ENCODE results near the gene FKBP6. TPM values are rescaled to one million over a fixed set of nuclear protein-coding genes. Genes with fewer than 3 reads are reported as not detected.
"Not testable (repeated sequence)": the region's sequence is repeated elsewhere in the genome, so short reads cannot be mapped to it uniquely, and the experiment has no call there.

Gene FKBP6, protein sequence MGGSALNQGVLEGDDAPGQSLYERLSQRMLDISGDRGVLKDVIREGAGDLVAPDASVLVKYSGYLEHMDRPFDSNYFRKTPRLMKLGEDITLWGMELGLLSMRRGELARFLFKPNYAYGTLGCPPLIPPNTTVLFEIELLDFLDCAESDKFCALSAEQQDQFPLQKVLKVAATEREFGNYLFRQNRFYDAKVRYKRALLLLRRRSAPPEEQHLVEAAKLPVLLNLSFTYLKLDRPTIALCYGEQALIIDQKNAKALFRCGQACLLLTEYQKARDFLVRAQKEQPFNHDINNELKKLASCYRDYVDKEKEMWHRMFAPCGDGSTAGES
- 0.60 TPM for polyA plus RNA-seq (ENCODE audit: insufficient read length)
- long read RNA-seq, donor 1, partial matches to known transcripts = 10 of 10 reads
- long read RNA-seq, donor 1, other reads (novel, unspliced or antisense) = 0 of 10 reads
- long read RNA-seq, donor 2 = 0 reads
- long read RNA-seq, donor 3 = 0 reads
- long read RNA-seq, donor 4 = 0 reads
- long read RNA-seq, donor 5, partial matches to known transcripts = 9 of 9 reads
- long read RNA-seq, donor 5, other reads (novel, unspliced or antisense) = 0 of 9 reads
- long read RNA-seq, donor 6 = 0 reads
- long read RNA-seq, donor 7 = 0 reads
- long read RNA-seq, donor 8 = 0 reads

GRCh38 chr7:73327922-73328321 lies at the start of gene FKBP6, which contains the start of gene TRIM50:
Gene FKBP6 (plus strand): TSS chr7:73328161. CDS start chr7:73328429, 268 bp downstream.
Gene TRIM50 (minus strand): TSS chr7:73328082. CDS start chr7:73324787, 3,295 bp downstream.
- DNase-seq = not testable (repeated sequence)

DNA sequence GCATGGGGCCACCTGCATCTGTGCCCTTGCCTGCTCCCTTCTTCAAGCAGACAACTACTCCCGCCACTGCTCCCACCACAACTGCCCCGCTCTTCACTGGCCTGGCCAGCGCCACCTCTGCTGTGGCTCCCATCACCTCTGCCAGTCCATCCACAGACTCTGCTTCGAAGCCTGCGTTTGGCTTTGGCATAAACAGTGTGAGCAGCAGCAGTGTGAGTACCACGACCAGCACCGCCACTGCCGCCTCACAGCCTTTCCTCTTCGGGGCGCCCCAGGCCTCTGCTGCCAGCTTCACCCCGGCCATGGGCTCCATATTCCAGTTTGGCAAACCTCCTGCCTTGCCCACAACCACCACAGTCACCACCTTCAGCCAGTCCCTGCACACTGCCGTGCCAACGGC lies 30.7 kb upstream of the FKBP6 start:
- not testable (repeated sequence) for DNase-seq

- not testable (repeated sequence) for DNase-seq
These were observed 30.3 kb upstream of the FKBP6 start for GRCh38 chr7:73297706-73298105.

DNA sequence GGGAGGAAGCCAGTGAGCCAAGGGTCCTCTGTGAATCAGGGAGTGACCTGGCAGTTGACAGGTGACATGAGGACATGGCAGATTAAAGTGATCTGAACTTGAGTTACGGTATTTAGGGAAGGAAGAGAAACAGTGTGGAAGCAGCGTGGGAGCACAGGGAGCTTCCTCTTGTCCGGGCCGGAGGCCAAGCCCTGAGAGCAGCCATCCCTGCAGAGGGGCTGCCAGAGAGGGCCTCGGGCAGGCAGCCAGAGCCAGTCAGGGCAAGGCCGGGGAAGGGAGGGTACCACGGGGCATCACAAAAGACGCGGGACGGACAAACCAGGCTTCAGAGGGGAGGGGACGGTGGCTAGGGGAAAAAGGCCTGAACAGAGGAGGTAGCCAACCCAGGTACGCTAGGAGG lies 28.1 kb upstream of the FKBP6 start:
- not testable (repeated sequence) for DNase-seq

DNA sequence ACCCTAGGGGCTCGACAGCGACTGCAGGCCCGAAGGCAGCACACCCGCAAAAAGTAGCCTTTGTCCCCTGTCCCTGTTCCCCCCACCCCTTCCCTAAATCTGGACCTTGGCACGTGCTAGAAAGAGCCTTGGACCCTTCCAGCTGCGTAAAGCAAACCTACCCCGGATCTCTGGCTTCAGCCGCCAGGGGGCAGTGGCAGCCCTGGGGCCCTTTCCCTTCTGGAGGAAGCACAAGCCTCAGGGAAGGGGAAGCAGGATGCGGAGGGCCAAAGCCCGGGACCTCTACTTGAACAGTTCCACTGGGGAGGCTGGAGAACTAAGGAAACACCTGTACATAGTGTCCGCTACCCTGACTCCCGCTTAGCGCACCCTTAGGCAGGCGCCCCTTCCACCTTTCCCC lies 26.9 kb upstream of the FKBP6 start:
- DNase-seq = not testable (repeated sequence)

DNA sequence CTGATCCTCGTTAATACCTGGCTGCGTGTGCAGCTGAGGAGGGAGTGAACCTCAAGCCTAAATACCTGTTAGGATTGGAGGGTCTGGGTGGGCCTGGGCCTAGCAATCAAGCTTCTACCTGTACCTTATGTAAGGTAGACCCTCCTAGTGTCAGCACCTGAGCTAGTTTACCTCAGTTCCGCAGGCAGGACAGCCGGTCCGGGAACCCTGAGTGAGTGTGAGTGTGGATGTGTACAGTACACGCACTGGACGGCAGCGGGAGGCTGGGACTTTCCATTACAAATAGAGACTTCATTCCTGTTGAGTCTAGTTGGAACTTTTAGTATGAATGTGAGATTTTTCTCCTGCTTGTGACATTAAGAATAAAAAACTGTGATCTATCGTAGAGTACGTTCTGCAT lies 25.1 kb upstream of the FKBP6 start:
- DNase-seq = not testable (repeated sequence)

DNA sequence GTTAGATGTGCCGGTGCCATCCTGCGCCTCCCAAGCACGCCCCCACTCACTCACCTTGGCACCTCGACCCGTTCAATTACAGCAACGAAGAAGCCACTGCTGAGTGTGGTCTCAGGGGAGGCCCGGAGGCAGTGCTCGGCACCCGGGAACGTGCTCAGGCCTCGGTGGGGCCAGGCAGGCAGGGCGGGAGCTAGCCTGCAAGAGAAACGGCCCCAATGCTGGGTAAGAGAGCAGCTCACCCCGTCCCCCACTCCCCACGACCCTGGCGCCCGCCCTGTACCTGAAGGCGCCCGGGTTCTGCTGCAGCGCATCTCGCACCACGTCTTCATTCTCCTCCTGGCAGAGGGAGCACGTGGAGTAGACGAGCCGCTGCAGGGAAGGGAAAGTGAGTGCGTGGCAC lies 24.4 kb upstream of the FKBP6 start:
- no peak for DNase-seq

GRCh38 chr7:73304071-73304470 lies 23.9 kb upstream of the FKBP6 start:
- no peak for DNase-seq

DNA sequence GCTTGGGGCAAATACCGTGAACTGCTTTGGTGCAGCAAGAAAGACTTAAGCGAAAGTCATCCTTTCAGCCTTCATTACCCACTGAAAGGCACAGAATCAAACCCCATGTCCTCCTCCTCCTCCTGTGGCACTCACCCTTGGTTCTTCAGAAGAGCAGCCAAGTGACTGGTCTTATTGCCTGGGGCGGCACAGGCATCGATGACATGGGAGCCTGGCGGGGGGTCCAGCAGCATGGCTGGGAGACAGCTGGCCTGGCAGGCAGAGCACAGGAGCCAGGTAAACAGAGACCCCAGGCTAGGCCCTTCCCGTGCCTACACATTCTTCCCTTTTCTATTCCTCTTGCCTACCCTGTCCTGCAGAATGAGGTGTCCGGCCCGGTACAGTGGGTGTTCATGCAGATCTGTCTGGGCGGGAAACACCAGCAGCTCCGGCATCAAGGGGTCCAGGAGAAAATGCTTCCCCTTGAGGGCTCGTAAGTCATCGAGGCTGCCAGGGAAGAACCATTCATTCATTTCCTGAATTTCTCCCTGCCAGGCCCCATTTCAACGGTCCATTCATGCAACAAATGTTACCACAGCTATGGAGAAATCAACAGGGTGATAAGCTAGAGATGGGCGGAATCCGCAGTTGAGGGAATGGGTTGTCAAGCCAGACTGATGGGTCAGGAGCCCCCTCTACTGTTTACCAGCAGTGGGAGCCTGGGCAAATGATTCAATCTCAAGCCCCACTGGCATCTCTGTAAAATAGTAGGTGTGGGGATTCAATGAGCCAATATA lies 23.2 kb upstream of the FKBP6 start:
- not testable (repeated sequence) for DNase-seq

DNA sequence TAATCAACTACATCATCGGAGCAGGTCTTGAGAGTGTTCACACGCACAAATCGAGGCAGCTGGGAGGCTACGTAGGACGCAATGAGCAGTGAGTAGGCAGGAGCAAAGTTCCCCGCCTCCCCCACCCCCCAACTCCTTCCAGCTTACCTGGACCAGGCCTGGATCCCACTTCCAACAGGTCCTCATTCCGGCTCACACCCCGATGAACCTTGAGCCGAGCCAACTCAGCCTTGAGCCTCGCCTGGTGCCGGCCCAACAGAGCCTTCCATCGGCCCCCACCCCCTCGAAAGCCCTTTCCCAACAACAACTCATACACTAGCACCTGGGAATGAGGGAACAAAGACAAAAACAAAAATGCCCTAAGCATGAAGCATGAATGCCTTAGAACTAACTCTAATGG lies 20.5 kb upstream of the FKBP6 start:
- no peak for DNase-seq

- DNase-seq = no peak
These were observed 19.8 kb upstream of the FKBP6 start for GRCh38 chr7:73308074-73308664.

GRCh38 chr7:73308665-73309214 lies 19.2 kb upstream of the FKBP6 start, which contains the start of gene NSUN5:
Gene NSUN5 (minus strand): TSS chr7:73308826. CDS start chr7:73308790, 36 bp downstream.
- peak; percentile 63 for DNase-seq

DNA sequence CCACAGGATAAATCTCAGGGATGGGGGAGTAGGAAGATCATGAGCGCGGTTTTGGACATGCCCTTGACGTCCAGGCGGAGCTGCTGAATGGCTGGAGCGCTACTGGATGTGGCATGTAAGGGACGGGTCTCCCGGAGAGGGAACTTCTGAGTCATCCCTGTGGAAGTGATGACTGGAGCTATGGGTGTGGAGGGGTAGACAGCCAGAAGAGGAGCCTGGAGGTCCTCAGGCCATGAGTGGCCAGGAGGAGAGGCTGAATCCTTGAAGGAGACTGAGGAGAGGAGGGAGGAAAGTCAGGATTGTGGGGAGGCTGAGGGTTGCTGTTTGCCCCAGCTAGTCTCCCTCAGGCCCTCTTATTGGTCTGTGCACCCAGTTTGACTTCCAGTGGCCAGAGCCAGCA lies 16.5 kb upstream of the FKBP6 start:
- not testable (repeated sequence) for DNase-seq

GRCh38 chr7:73312831-73313520 lies 15.0 kb upstream of the FKBP6 start:
- no peak for DNase-seq

GRCh38 chr7:73313521-73313906 lies 14.4 kb upstream of the FKBP6 start:
- no peak for DNase-seq

DNA sequence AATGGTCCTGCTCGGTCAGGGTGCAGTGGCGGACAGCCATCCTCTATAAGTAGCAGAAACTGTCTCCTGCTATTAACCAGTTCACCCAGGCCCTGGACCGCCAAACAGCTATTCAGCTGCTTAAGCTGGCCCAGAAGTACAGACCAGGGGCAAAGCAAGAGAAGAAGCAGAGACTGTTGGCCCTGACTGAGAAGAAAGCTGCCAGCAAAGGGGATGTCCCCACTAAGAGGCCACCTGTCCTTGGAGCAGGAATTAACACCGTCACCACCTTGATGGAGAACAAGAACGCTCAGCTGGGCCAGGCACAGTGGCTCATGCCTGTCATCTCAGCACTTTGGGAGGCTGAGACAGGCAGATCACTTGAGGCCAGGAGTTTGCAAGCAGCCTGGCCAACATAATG lies 13.7 kb upstream of the FKBP6 start:
- no peak for DNase-seq

DNA sequence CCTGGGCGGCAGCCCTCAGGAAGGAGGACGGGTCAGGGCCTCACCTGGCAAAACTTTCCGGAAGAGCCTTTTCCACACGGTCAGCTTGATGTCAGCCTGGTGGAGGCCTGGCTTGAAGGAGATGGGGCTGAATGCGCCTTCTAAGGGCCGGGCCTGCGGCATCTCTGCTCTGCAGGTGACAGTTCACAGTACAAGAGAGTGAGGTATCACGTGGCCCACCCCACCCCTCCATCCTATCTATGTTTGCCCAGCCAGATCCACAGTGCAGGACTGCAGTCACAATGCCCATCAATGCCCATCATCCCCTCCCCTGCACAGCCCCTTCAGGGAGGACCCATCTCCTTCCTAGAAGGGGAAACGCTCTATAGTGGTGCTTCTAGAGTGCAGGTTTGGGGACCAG lies 11.4 kb upstream of the FKBP6 start:
- no peak for DNase-seq

DNA sequence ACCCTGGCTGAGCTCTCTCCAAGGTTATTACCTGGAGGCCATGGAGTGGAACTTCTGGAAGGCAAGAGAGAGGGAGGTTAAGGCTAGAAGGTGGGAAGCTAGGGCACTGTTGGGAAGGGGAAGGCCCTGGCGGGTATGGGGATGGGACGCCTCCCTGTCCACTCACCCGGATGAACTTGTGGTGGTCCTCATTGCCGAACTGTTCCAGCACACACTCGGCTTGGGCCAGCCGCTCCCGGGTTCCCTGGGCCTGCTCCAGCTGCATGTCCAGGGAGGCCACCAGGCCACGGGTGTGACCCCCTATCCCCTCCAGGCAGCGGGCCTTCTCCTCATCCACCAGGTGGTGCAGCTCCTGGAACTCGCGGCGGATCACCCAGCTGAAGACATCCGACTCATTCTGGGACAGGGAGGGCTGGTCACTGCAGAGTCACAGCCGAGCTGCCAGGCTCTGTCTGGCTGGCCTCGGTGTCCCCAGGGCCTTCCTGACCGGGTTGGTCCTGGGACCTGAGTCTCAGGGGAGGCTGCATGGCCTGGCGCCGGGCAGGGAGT lies 9.2 kb upstream of the FKBP6 start:
- not testable (repeated sequence) for DNase-seq

GRCh38 chr7:73319541-73319940 lies 8.4 kb upstream of the FKBP6 start:
- DNase-seq = not testable (repeated sequence)

- not testable (repeated sequence) for DNase-seq
These were observed 8.0 kb upstream of the FKBP6 start for GRCh38 chr7:73320009-73320408.
